LHCN-M2 (cell line): ENCODE data around the gene FSCN2. TPM values are rescaled to one million over a fixed set of nuclear protein-coding genes. Genes with fewer than 3 reads are reported as not detected.
A peak's percentile ranks its signal among the peaks of the same experiment; 100 is the strongest.

Experiments used
- DNase-seq: peaks from one replicate; pipeline ENCODE4 v3.0.0-alpha.2; 2012; ENCODE audit warnings: low read depth
- total RNA-seq: library from RNA; depleted of rRNA; stranded (reverse); fragments of >200 nt; gene quantifications from 2 replicates; pipeline ENCODE4 v1.2.3, GENCODE V29; 2014

The FSCN2 gene
- total RNA-seq, 1 experiment from 2014 or later: 0.29 TPM

DNA sequence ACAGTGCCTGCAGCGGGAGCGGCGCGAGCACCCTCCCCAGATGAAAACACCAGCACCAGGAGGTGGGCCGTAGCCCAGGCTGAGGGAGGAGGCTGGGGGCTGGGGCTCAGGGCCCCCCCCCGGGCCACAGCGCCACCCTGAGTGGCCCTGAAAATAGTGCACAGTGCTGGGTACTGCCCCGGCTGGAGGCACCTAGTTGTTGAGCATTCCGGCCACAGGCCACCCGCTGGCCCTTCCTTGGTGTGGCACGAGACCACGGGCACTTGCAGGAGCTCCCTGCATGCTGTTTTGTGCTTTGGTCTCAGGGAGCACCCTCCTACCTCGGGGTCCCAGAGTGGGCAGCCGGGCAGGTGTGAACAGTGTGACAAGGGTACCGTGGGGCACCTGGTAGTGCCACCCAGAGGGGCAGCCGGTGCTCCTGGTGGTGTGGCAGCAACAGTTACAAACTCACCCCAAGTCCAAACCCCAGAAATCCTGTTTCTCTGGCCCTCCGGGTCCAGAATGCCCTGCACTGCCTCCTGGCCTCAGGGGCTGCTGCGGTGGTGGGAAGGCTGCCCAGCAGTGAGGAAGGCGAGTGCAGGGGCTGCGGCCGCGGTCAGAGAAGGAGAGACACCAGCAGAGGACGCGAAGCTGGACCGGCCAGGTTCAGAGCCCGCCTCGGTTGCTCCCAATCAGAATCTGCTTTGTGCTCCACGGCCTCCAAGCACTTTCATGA lies 11.9 kb downstream of the FSCN2 start:
- DNase-seq: no peak

DNA sequence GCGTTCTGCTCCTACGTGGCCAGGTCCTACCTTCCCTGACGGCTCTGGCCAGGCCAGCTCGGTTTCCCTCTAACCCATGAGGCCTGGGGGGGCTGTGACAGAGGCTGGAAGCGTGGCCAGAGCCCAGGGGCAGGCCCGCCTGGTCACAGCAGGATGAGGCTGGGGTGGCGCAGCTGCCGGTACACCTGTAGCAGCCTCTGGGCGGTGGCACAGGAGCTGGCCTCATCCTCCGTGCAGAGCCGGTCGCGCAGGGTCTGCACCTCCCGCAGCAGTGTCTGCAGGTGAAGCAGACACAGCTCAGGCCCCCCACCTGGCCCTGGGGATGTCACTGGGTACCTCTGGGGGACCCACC lies 12.5 kb downstream of the FSCN2 start:
- DNase-seq: no peak

DNA sequence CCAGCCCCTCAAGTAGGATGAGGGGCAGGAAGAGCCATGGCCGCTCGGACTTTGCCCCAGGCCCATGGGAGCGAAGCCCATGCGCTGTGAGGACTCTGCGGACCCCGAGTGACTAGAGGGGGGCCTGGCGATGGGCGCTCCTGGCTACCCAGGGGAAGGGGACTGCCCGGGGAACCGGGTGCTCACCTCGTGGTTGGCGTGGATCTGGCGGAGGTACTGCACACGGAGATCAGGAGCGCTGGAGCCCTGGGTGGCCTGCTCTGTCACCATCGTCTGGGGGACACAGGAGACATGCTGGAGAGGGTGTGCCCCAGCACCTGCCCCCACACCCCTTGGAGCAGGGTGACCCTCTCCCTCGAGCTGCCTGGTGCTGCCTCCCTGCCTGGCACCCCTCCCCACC lies 12.9 kb downstream of the FSCN2 start:
- no peak for DNase-seq

DNA sequence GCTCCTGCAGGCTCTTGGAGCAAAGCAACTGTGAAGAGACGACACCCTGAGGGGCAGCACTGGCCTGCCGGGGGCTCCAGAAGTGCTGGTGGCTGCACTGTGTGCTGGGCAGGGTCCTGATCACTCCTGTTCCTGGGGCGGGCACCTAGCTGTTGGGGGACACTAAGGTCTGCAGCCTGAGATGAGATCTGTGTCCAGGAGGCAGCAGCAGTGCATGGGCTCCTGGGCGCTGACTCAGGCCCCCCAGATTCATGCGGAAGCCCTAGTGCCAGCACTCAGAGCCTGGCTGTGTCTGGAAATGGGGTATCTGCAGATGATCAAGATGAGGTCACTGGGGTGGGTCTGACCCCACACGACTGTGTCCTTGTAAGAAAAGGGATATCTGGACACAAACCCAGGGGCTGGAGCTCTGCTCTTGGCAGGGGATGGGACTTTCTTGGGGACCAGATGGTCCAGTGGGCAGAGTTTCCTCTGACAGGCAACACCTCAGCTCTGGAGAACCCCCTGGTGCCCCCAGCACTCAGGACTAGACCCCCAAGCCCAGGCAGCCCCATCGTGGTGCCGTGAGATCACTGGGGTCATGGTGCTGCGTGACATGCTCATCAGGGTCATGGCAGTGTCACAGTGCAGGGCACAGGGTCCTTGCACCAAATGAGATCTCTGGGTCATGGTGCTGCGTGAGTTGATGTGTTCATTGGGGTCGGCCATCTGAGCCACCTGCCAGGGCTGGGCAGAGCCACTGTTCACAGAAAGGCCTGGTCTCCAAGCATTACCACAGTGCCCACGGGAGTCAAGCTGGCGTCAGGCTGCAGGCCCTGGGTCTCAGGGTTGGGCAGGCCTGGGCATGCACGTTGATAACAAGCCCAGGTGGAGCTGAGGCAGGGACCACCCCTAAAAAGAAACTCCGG lies 14.5 kb downstream of the FSCN2 start:
- no peak for DNase-seq

DNA sequence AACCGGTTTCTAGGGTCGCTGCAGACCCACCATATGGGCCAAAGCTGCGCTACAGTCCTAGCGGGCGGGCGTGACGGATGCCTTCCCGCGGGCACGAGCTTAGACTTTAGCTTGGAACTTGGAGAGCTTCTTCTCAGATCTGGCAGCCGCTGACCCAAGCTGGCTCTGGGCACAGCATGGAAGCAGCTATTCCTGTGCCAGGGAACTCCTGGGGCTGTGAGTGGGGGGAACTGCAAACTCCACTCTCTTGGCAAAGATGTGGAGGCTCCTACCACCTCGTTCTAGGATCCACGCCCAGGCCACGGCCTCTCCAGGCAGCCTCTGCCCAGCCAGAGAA lies 15.1 kb downstream of the FSCN2 start:
- no peak for DNase-seq

DNA sequence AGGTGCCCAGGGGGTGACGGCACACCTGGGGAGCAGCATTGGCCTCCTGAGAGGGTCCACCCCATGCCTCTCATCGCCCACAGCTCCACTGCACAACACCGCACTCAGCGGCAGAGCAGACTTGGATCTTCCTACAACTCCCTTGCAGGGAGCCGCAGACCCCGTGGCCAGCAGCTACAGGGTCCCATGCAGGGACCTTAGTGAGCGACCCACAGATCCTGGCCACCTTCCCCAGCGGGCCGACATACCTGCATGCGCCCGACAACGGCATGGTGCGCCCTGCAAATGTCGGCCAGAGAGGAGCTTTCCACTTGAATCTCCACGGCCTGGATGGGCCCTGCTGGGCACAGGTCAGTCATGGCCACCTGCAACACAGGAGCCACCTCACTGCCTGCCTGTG lies 15.6 kb downstream of the FSCN2 start:
- DNase-seq: no peak

DNA sequence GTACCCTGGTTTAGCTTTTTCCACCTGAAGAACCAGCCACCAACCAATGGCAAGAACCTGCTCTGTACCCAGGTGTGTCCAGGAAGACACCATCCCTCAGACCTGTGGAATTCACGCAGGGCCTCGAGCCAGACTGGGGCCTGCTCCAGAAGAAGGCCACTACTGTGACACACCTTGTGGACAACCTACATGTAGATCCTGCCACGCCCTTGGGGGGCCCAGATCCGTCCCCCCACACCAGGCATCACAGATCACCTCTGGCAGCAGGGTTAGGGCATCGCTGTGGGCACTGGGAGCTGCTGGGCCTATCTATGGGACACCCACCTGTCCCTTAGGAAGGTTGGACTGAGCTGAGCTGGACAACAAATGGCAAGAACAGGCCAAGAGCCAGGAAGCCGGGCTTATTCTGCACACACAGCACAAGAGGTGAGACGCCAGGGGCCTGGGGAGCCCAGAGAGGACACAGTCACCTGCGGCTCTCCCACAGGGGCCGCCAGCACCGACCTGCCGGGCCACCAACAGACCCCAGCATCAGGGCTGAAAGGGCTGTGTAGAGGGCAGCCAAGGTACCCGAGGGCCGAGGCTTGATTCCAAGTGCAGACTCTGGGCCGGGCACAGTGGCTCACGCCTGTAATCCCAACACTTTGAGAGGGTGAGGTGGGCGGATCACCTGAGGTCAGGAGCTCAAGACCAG lies 16.3 kb downstream of the FSCN2 start:
- no peak for DNase-seq

DNA sequence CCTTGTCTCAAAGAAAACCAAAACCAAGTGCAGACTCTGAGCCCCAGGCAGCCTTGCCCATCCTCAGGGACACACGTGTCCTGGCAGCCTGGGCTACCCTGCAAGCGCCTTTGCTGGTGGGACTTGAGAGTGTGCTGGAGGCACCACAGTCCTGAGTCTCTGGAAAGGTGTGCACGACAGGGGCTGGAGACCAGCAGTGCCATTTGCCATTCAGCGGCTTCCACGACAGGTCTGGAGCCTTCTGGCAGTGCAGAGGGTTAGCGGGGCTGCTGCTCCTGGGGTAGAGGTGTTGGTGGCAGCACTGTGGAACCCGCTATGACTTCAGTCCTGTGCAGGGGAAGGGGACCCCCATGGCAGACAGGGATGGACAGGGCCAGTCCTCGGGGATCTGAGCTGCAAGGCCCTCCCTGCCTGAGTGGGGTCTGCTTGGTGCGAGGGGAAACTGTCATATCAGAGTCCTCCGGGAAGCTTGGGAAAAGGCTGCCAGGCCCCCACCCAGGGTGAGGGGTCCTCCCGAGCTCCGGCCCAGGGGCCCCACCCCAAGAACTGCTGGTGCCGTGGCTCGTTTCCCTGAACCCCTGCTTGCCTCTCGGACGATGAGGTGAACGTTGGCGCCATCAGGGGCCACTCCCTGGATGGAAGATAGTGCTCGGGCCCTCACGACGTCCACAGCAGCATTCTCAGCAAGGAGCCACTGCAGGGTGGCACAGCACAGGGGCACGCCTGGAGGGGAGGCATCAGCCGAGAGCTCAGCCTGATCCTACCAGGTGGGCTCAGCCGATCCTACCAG lies 17.2 kb downstream of the FSCN2 start:
- no peak for DNase-seq

DNA sequence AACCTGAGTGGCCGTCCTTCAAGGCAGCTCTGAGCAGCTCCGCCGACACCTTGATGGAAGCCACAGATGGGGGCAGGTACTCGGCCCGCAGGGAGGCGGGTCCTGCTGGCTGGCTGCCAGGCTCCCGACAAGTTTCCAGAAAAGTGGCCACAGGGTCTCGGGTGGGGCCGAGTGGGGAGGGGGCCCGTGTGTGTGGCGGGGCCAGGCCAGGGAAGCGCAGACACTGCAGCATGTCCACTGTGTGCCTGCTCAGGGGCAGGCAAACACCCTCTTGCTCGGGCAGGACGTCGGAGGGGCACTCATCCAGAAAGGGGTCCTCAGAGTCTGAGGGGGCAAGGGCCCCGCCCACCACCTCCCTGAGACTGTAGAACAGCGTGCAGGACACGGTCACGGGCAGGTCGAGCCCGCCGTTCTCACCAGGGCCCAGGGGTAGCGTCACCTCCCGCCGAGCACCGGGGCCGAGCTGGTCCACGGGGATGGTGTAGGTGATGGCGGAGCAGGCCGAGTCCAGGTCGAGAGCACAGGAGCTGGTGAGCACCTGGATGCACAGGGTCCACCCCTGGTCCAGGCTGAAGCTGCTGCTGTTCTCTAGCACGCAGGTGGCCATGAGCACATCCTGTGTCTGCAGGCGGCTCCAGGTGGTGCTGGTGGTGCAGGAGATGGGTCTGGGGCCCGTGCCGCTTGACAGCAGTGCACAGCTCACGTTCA lies 18.9 kb downstream of the FSCN2 start:
- no peak for DNase-seq

DNA sequence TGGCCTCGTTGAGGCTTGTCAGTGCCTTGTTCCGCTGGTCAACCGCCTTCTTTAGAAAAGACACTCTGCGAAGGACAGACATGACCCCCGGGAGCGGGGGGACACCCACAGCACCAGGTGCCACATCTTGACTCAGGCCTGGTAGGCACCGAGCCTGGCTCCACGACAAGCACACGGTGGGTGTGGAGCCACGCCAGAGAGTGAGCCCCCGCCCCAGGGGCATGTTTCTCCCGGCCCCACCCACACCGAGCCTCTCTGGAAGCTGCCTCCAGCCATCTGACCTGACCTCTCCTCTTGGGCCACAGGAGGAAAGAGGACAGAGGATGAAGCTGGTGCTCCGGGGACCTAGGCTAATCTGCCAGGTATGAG lies 19.4 kb downstream of the FSCN2 start:
- DNase-seq: no peak

DNA sequence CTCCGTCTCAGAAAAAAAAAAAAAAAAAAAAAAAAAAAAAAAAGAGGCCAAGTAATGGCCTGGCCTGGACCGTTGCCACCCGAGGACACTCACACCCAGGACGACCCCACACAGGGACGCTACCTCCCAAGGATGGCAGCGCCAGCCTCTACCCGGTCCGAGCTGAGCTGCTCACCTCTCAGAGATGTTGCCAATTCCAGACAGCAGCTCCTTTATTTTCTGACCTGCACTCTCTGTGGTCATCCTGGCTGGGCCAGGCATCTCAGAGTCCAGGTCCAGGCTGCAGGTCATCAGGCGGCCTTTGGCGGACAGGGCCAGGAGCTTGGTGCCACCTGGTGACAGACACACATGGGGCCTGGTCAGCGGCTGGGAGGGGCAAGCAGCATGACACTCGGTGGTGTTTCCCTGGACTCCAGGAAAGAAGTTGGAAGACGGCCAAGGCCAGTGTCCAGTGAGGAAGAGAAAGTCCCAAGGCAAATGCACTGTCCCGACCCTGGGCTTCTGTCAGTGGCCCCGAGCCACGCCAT lies 20.9 kb downstream of the FSCN2 start:
- no peak for DNase-seq

DNA sequence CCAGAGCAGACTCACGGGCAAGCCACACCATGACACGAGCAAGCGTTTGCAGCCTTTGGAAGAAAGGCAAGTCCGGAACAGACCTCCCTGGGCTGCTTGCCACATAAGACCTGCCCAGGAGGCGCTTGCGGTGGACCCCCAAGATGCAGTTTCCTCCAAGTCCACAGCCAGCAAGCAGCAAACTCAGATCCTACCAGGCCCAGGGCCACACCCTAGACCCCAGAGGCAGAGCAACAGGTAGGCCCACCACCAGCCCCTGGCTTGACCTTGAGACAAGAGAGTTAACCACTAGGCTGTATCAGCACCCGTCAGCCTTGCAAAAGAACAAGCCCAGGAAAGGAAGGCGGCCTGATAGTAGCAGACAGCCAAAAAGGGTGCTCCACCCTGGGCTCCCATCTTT lies 21.6 kb downstream of the FSCN2 start:
- DNase-seq: no peak

DNA sequence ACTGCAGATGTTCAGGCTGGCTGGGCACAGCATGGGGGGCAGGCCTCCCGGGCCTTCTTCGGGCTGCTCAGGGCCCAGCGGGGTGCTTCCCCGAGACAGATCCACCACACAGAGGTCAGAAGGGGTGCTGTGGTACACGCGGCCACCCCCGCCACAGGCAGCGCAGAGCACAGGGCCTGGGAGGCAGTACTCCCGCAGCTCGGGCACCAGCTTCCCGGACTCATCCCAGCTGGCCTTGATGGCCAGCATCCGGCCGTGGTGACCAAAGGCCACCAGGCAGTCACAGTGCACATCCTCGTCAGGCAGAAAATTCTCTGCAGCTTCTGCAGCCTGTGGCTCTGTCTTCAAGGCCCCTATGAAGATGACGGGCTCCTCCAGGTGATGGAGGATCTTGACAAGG lies 22.1 kb downstream of the FSCN2 start:
- DNase-seq: no peak

DNA sequence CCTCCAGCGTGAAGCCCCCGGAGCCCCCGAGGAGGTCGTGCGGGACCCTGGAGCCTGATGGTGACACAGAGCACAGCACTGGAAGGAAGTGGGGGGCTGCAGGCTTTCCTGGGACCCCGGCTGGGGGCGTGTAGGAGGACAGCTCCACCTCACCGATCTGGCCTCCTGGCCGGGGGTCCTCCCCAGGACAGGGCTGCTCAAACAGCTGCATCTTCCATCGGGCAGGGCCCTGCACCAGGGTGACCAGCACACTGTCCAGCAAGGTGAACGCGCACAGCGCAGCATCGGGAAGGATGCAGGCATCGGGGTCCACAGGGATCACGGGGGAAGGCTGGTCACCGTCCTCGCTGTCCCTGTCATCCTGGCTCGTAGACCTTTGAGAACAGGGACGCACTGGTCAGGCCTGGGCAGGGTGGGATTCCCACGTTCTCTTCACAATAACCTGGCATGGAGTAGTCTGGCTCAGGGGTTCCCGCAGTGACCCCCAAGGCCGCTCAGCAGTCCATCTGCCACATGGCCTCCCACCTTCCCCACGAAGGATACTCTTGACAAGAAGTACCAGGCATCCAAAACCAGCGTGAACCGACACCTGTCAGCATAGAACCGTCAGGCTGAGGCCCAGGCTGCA lies 22.8 kb downstream of the FSCN2 start:
- DNase-seq: no peak

DNA sequence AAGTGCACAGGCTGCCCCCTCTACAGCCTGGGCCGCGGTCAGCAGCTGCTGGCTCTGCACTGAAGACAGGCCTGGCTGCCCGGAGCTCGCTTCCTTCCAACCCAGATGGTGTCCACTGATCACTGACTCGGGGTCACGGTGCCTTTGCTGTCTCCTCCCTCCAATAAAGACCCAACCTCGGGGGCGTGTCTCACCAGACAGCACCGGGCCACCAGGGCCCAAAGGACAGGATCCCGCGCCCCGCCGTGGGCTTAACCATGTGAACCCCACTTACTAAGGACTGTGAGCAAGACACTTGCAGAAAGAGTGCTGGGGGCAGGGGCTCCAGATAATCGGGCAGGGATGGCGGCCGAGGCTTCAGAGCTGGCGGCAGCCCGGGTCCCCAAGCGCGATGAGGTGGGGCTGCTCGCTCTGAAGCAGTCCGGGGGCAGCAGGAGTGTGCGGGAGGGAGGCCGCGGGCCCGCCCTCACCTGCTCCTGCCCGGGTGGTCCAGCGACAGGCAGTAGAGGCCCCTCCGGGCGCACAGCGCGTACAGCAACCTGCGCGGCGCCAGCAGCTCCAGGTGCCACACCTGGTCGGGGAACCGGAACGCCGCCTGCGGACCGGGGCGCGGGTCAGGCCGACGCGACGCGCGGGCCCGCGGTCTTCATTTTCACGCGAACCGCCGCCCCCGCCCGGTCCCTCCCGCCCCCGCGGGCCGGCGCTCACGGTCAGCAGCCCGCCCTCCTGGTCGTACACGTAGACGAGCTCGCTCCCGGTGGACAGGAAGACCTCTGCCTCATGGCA lies 23.5 kb downstream of the FSCN2 start:
- DNase-seq: peak; percentile 69

DNA sequence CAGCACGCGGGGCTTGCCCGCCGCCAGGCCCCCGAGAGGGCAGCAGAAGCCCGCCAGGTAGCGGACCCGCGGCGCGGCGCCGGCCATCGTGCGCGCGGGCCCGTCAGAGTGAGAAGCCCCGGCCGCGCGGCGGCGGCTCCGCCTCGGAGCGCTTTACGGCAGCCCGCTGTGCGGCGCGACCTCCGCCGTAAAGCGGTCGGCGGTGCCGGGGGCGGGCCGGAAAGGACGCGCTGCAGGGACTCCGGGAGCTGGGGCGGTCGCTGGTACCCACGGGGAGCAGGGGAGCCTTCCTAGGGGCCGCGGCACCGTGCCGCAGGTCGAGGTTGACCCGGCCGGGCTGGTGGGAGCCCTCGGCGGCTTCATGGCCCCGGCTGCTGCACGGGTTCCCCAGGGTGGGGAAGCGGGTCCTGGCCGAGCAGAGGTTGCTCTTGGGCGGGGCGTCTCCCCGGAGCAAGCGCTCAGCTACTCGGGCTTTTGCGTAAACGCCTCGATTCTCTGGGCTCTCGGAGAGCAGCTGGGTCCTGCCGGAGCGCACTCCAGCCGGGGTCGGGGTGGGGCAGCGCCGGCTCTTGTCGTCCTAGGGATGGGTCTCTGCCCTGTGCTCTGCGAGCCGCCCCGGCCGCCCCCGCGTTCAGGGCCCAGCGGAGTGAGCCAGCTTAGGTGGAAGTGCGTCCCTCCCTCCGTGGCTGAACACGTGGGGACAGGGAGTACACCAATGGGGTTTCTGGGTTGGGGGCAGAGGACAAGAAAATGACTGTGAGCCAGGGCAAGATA lies 24.3 kb downstream of the FSCN2 start, which contains the start of gene FAAP100:
TSS of gene FAAP100 (minus strand) at position 110 of the 774 bp plus-strand sequence. CDS start at position 87, 23 bp downstream.
- peak; percentile 71 for DNase-seq

DNA sequence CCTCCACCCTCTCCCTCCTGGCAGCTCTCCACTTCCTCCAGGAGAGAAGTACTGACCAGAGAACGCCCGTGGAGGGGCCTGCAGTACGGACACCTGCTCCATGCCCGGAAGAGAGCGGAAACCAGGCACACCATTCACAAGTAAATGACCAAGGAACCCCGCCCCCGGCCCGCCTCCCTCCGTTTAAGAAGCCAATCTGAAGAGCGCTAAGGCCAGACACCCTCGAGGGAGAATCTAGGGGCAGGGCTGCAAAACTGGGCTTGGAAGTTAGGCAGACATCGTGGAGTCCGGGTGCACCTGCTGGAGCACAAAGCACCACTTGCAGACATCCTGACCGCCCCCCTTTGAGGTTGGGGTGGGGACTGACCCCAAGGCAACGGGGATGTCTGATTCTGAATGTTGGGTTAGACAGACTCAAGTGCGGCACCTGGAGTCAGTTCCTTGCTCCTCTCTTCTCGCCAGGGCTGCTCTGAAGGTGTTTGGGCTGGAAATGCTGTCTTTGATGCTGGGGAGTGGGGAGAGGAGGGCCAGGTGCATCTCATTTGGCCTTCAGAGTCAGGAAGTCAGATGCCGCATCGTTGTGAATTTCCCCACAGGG lies 24.9 kb downstream of the FSCN2 start:
- DNase-seq: peak; percentile 81

DNA sequence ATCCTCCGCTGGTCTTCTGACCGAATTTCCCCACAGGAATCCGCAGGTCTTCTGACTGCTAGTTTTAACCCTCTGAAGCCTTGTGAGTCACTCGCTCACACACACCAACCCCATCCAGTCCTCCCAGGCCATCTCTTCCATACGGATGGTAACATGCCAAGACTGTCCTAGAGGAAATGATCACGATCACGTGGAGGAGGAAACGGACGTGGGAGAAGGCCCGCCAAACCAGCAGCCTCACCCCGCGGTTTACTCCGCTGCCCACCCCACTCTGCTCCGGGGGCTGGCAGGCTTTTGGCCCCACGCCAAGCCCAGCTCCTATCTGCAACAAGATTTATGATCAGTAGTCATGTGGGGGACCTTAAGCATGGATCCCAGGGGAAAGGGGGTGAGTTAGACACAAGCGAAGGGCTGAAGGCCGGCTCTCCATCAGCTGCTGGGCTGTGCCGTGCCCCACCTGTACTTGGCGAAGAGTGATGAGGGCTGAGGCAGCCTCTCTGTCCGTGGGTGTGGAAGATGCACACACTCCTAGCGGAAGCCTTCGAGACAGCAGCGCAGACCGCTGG lies 25.5 kb downstream of the FSCN2 start:
- peak; percentile 94 for DNase-seq
